IPS-20b (cell line): ENCODE data around the gene SLC39A10.
A peak's percentile ranks its signal among the peaks of the same experiment; 100 is the strongest.

Experiments
- H3K27ac ChIP-seq: one replicate; pipeline ENCODE4 v1.5.1; 2013; ENCODE audit warnings: low read length
- H3K27me3 ChIP-seq: 2 replicates; pipeline ENCODE4 v1.6.1; 2013; ENCODE audit warnings: mild to moderate bottlenecking, low read length, inconsistent platforms; ENCODE audit not compliant: insufficient read depth
- H3K36me3 ChIP-seq: 2 replicates; pipeline ENCODE4 v1.6.1; 2013; ENCODE audit warnings: low read depth, mild to moderate bottlenecking, inconsistent platforms, low read length, moderate library complexity; ENCODE audit not compliant: insufficient read depth
- H3K4me1 ChIP-seq: 2 replicates; pipeline ENCODE4 v1.6.1; 2013; ENCODE audit warnings: mild to moderate bottlenecking, control low read depth, inconsistent platforms, low read length, moderate library complexity; ENCODE audit not compliant: insufficient read depth
- H3K4me3 ChIP-seq: 2 replicates; pipeline ENCODE4 v1.5.1; 2013; ENCODE audit warnings: mild to moderate bottlenecking, low read length, inconsistent platforms
- H3K9ac ChIP-seq: 2 replicates; pipeline ENCODE4 v1.6.1; 2013; ENCODE audit warnings: low read depth, mild to moderate bottlenecking, inconsistent platforms, low read length, moderate library complexity
- H3K9me3 ChIP-seq: 2 replicates; pipeline ENCODE4 v1.6.1; 2013; ENCODE audit warnings: mild to moderate bottlenecking, low read depth, low read length, inconsistent platforms; ENCODE audit not compliant: insufficient read depth

The SLC39A10 gene

DNA sequence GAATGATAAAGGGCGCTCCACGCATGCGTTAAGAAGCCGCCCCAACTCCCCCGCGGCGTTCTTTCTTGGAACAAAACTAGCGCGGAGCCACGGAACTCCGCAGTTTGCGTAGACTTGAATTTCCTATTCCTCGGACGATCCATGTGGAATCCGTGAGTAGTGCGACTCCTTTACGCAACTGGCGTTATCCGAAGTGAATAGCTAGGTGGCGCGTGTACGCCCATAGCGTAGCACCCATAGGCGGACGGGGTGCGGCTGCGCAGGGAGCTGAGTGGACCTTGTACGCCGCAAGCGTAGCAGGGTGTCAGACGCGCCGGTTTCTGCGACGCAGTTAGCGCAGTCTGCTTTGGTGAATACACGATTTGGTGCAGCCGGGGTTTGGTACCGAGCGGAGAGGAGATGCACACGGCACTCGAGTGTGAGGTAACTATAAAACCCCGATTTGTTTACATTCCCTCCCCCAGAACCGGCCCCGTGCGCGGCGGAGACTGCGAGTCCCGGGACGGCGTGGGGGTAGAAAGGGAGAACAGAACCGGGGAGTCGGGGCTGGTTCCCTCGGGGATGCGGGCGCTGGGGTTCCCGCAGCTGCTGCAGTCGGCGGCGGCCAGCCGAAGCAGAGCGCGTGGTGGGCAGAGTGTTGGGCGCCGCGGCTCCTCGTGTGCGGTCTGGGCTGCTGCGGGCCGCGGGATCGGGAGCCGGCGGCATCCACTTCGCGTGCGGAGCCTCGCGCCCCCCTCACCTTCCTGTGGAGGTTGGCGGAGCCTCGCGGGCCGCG lies at the start of gene SLC39A10:
Gene SLC39A10, plus strand, starts transcription at position 368 of the 775 bp plus-strand sequence. CDS start 22,817 bp downstream, outside the sequence.
- peaks cover 16% of the 10 kb centered on the region for H3K4me1 ChIP-seq
- H3K9ac ChIP-seq, result peak within 1 kb of the TSS; percentile 92
- no peaks in the 10 kb centered on the region for H3K27me3 ChIP-seq
- H3K9me3 ChIP-seq, result no peaks in the 10 kb centered on the region
- no peaks in the 10 kb centered on the region for H3K36me3 ChIP-seq
- H3K4me3 ChIP-seq, result peak within 1 kb of the TSS; percentile 75
- H3K27ac ChIP-seq, result peak within 1 kb of the TSS; percentile 74

- no peaks in the 10 kb centered on the region for H3K9me3 ChIP-seq
- H3K36me3 ChIP-seq, result 0 out of 2 replicates have a peak, but pooled peaks cover 5% of the 10 kb centered on the region
- H3K9ac ChIP-seq, result no peak overlapping the region
- peaks cover 34% of the 10 kb centered on the region for H3K4me1 ChIP-seq
- no peak overlapping the region for H3K27ac ChIP-seq
- H3K27me3 ChIP-seq, result no peaks in the 10 kb centered on the region
- no peak overlapping the region for H3K4me3 ChIP-seq
These were observed 48.1 kb upstream of the SLC39A10 start for GRCh38 chr2:195608768-195609454.

- Histone ChIP-seq H3K4me3 (no peak overlapping the region), H3K36me3 (0 out of 2 replicates have a peak, but pooled peaks cover 5% of the 10 kb centered on the region), H3K9ac (no peak overlapping the region), H3K27me3 (no peaks in the 10 kb centered on the region), H3K27ac (no peak overlapping the region), H3K9me3 (no peaks in the 10 kb centered on the region), H3K4me1 (peaks cover 45% of the 10 kb centered on the region)
These were observed 46.3 kb upstream of the SLC39A10 start for GRCh38 chr2:195610717-195611116.

DNA sequence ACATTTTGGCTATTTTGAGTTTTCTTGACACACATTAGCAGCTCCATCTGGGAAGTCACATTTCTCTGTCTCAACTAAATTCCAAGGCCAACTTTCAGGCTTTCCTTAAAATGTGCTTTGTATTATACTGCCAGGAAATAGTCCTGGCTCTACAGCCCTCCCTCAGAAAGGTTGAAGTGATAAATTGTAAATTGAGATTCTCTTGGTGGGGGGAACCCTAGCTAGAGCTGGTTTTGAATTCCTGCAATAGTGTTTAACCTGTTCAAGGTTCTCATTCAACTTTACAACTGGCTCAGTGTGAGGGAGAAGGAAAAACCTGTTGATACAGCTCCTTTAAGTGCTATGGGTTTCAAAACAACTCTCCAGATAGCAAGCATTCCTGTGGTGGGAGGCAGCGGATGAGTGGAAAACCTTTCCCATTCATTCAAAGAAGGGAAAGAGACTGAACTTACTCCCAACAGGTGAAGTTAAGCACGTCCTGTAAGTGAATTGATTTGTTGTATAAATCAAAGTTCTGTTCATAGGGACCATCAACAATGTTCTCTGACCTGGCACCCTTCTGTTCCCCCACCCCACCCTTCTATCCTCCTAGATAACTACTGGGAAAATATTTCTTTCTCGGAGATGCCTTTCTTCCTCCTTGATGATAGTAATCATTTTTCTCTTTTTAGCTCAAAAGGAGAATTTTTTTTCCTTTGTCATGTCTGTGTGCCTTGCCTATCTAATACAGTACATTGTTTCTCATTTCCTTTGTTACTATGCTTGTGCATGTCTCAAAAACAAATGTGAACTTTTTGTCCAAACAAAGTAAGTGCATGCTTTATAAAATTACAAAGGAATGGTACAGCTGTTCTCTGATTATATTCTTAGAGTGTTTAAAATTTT lies 44.2 kb upstream of the SLC39A10 start:
- Histone ChIP-seq H3K36me3 (0 out of 2 replicates have a peak, but pooled peaks cover 1% of the 10 kb centered on the region), H3K4me1 (peaks cover 29% of the 10 kb centered on the region), H3K9ac (peak overlapping the region; percentile 70; the same call in 1 of the 2 replicates), H3K4me3 (peak overlapping the region; percentile 40), H3K27ac (peak overlapping the region; percentile 89), H3K27me3 (no peaks in the 10 kb centered on the region), H3K9me3 (no peaks in the 10 kb centered on the region)

GRCh38 chr2:195613922-195614321 lies 43.1 kb upstream of the SLC39A10 start:
- H3K36me3 ChIP-seq, result no peaks in the 10 kb centered on the region
- H3K9ac ChIP-seq, result peak overlapping the region; percentile 70; the same call in 1 of the 2 replicates
- H3K9me3 ChIP-seq, result no peaks in the 10 kb centered on the region
- peak overlapping the region; percentile 40; the same call in 1 of the 2 replicates for H3K4me3 ChIP-seq
- H3K27ac ChIP-seq, result peak overlapping the region; percentile 19
- peaks cover 29% of the 10 kb centered on the region for H3K4me1 ChIP-seq
- H3K27me3 ChIP-seq, result no peaks in the 10 kb centered on the region

GRCh38 chr2:195619590-195619989 lies 37.4 kb upstream of the SLC39A10 start:
- no peak overlapping the region for H3K9ac ChIP-seq
- no peaks in the 10 kb centered on the region for H3K9me3 ChIP-seq
- H3K27me3 ChIP-seq, result no peaks in the 10 kb centered on the region
- no peak overlapping the region for H3K27ac ChIP-seq
- H3K36me3 ChIP-seq, result no peaks in the 10 kb centered on the region
- H3K4me1 ChIP-seq, result peaks cover 15% of the 10 kb centered on the region
- H3K4me3 ChIP-seq, result no peak overlapping the region

- Histone ChIP-seq H3K9ac (no peak overlapping the region), H3K27ac (no peak overlapping the region), H3K9me3 (no peaks in the 10 kb centered on the region), H3K4me3 (no peak overlapping the region), H3K4me1 (peaks cover 7% of the 10 kb centered on the region), H3K36me3 (no peaks in the 10 kb centered on the region), H3K27me3 (no peaks in the 10 kb centered on the region)
These were observed 36.5 kb upstream of the SLC39A10 start for GRCh38 chr2:195620501-195620900.

- H3K9ac ChIP-seq, result no peak overlapping the region
- H3K27me3 ChIP-seq, result no peaks in the 10 kb centered on the region
- H3K4me1 ChIP-seq, result peaks cover 7% of the 10 kb centered on the region
These were observed 34.1 kb upstream of the SLC39A10 start for GRCh38 chr2:195622966-195623365.

DNA sequence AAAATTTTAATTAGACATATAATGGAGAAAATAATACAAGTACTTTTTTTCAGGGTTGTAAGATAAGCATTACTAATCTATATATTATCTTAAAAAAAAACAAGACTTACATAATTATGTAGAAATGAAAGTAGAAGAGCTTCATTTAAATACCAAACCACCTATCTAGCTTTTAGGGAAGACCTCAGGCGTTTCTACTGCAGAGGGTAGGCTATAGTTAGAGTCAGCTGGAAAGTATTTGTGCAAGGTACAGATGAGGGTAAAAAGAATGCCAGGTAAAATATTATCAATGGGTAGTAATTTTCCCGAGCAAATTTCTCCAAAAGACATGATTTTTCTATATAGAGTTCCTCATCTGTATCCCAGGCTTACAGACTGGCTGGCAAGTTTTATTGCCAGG lies 30.5 kb upstream of the SLC39A10 start:
- no peaks in the 10 kb centered on the region; the same call in 1 of the 2 replicates for H3K4me1 ChIP-seq
- H3K27ac ChIP-seq, result no peak overlapping the region
- no peaks in the 10 kb centered on the region for H3K9me3 ChIP-seq

More at GRCh38 chr2:195622966-195623365, 34.1 kb upstream of the SLC39A10 start:
- Histone ChIP-seq H3K4me3 (no peak overlapping the region), H3K27ac (no peak overlapping the region), H3K9me3 (no peaks in the 10 kb centered on the region), H3K36me3 (no peaks in the 10 kb centered on the region; the same call in 1 of the 2 replicates)

DNA sequence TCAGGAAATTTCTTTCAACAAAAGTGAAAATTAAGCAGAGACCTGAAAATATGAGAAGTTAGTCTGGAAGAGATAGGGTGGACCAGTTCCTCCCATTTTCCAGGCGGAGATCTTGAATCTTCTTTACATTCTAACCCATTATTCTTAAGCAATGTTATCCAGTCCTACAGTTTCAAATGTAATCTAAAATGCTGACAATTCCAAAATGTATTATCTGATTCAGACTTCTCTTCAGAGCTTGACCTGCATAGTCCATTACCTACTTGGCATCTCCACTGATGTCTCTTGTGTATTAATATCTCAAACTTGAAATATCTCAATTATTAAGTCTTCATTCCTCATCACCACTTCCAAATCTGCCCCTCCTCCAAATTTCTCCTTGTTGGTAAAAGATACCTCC lies 28.4 kb upstream of the SLC39A10 start:
- Histone ChIP-seq H3K27ac (no peak overlapping the region), H3K4me1 (no peaks in the 10 kb centered on the region), H3K9ac (no peak overlapping the region), H3K9me3 (peaks cover 4% of the 10 kb centered on the region; the same call in 1 of the 2 replicates), H3K36me3 (no peaks in the 10 kb centered on the region; the same call in 1 of the 2 replicates), H3K4me3 (no peak overlapping the region), H3K27me3 (no peaks in the 10 kb centered on the region)

More for the DNA sequence above, 30.5 kb upstream of the SLC39A10 start:
- Histone ChIP-seq H3K27me3 (no peaks in the 10 kb centered on the region), H3K36me3 (no peaks in the 10 kb centered on the region; the same call in 1 of the 2 replicates), H3K9ac (no peak overlapping the region), H3K4me3 (no peak overlapping the region)
